Caco-2 (cell line): Measurements from ENCODE around the gene UCP2. TPM values are rescaled to one million over a fixed set of nuclear protein-coding genes. Genes with fewer than 3 reads are reported as not detected.

ENCODE experiments used
- BruUV-seq: library from RNA; stranded (reverse); fragments of 400-500 nt; replicated peaks from 2 replicates; lab custom pipeline; 2021; lab: Mats Ljungman, UMichigan
- CTCF ChIA-PET: fragments of 300-600 bp; sonication (Branson Sonifier 250); formaldehyde crosslinking; loops from one replicate; lab custom pipeline; 2022; ENCODE audit warnings: antibody characterized with exemption; lab: Charles Lee
- POLR2A ChIA-PET: fragments of 300-600 bp; sonication (Branson Sonifier 250); formaldehyde crosslinking; loops from one replicate; lab custom pipeline; 2022; ENCODE audit warnings: antibody characterized with exemption; lab: Charles Lee
- DNase-seq, 2 experiments: peaks; one replicate each; pipeline versions ENCODE4 v3.0.0 to v3.0.0-alpha.2; 2020 to 2022
- H3K27me3 ChIP-seq: replicated peaks from 2 replicates; pipeline ENCODE4 v1.6.0; 2011; ENCODE audit warnings: low read length; ENCODE audit not compliant: control insufficient read depth, insufficient read depth
- H3K36me3 ChIP-seq: 2 replicates; pipeline ENCODE4 v1.5.1; 2011; ENCODE audit warnings: low read length; ENCODE audit not compliant: control insufficient read depth, insufficient read depth
- H3K4me1 ChIP-seq: fragments of 250-450 bp; sonication (Bioruptor Pico); 2 replicates; pipeline ENCODE4 v1.5.1; 2020; ENCODE audit warnings: mild to moderate bottlenecking
- H3K4me3 ChIP-seq: 2 replicates; pipeline ENCODE4 v1.5.1; 2011; ENCODE audit warnings: low read depth, mild to moderate bottlenecking, control low read depth, low read length
- H3K9me3 ChIP-seq: fragments of 250-450 bp; sonication (Bioruptor Pico); 2 replicates; pipeline ENCODE4 v1.5.1; 2020; ENCODE audit warnings: mild to moderate bottlenecking, moderate library complexity
- H3K27ac Mint-ChIP-seq: one replicate; pipeline ENCODE4 v1.8.0; 2022; ENCODE audit warnings: mixed read lengths; ENCODE audit not compliant: unreplicated experiment
- H3K27me3 Mint-ChIP-seq: one replicate; pipeline ENCODE4 v1.8.0; 2022; ENCODE audit warnings: mixed read lengths; ENCODE audit not compliant: insufficient read depth, unreplicated experiment
- H3K36me3 Mint-ChIP-seq: one replicate; pipeline ENCODE4 v1.8.0; 2022; ENCODE audit warnings: mild to moderate bottlenecking, mixed read lengths; ENCODE audit not compliant: insufficient read depth, unreplicated experiment
- H3K4me1 Mint-ChIP-seq: one replicate; pipeline ENCODE4 v1.8.0; 2022; ENCODE audit warnings: low read depth, mixed read lengths; ENCODE audit not compliant: unreplicated experiment
- H3K4me3 Mint-ChIP-seq: one replicate; pipeline ENCODE4 v1.8.0; 2022; ENCODE audit warnings: mild to moderate bottlenecking, moderate library complexity, mixed read lengths; ENCODE audit not compliant: unreplicated experiment
- H3K9me3 Mint-ChIP-seq: one replicate; pipeline ENCODE4 v1.8.0; 2022; ENCODE audit warnings: mixed read lengths; ENCODE audit not compliant: unreplicated experiment
- intact Hi-C: fragments of 100-400 bp; cut with micrococcal nuclease; formaldehyde crosslinking; loops from one replicate; pipeline ENCODE4 v1.10.0; 2022; ENCODE audit not compliant: unreplicated experiment
- total RNA-seq: library from RNA; stranded (reverse); gene quantifications from 2 replicates; pipeline ENCODE4 v1.2.3, GENCODE V29; 2022
- TF ChIP-seq, protein P1 (sequence below), 2 experiments: fragments of 200-600 bp in 1 of 2; IDR thresholded peaks; 1 replicate in 1 of 2; 2 replicates in 1 of 2; pipeline versions ENCODE4 v1.5.1 to v1.8.0; 2011 to 2022; ENCODE audit warnings: antibody characterized with exemption in 1 of 2, control low read depth in 1 of 2, inconsistent platforms in 1 of 2, low read depth in 1 of 2, low read length in 1 of 2, mild to moderate bottlenecking in 1 of 2, moderate library complexity in 1 of 2; ENCODE audit not compliant: insufficient read depth in 1 of 2, severe bottlenecking in 1 of 2, unreplicated experiment in 1 of 2

Gene UCP2
- total RNA-seq, 1 experiment from 2014 or later = 144 TPM

DNA sequence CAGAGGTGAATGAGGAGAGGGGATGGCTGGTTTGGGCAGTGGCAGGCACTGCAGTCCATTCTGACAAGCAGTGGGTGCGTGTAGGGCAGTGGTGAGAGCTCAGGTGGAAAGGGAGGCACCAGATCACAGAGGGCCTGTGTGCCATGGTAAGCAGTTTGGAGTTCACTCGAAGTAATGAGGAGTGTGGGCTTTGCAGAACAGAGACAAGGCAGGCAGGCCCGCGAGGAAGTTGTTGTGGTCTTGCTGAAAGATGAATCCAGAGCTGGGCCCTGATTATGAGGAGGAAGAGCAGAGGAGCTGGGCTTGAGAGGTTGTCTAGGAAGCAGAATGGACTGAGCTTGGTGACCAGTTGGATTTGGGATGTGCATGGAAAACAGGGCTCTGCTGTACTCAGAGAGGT, 33.4 kb downstream of the UCP2 start:
- Mint-ChIP-seq H3K27ac (no peak overlapping the region), H3K4me1 (no peaks in the 10 kb centered on the region), H3K9me3 (peaks cover 19% of the 10 kb centered on the region), H3K4me3 (no peak overlapping the region), H3K36me3 (peaks cover 5% of the 10 kb centered on the region), H3K27me3 (no peaks in the 10 kb centered on the region)
- DNase-seq = peak in 1 of 2 experiments; percentile 37
- TF ChIP-seq, protein P1, sequence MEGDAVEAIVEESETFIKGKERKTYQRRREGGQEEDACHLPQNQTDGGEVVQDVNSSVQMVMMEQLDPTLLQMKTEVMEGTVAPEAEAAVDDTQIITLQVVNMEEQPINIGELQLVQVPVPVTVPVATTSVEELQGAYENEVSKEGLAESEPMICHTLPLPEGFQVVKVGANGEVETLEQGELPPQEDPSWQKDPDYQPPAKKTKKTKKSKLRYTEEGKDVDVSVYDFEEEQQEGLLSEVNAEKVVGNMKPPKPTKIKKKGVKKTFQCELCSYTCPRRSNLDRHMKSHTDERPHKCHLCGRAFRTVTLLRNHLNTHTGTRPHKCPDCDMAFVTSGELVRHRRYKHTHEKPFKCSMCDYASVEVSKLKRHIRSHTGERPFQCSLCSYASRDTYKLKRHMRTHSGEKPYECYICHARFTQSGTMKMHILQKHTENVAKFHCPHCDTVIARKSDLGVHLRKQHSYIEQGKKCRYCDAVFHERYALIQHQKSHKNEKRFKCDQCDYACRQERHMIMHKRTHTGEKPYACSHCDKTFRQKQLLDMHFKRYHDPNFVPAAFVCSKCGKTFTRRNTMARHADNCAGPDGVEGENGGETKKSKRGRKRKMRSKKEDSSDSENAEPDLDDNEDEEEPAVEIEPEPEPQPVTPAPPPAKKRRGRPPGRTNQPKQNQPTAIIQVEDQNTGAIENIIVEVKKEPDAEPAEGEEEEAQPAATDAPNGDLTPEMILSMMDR (IDR thresholded peaks at IDR 0.05; ENCODE audit: insufficient read depth in 1 of 2, low read depth in 1 of 2, low read length in 1 of 2, severe bottlenecking in 1 of 2, unreplicated experiment in 1 of 2) = no peak
- Histone ChIP-seq H3K36me3 (no peaks in the 10 kb centered on the region), H3K9me3 (peaks cover 3% of the 10 kb centered on the region), H3K27me3 (no peaks in the 10 kb centered on the region), H3K4me1 (no peaks in the 10 kb centered on the region), H3K4me3 (no peak overlapping the region)
- POLR2A ChIA-PET = no interaction called here
- intact Hi-C loops = no loop called here
- CTCF ChIA-PET = interaction anchor here (1.0 kb wide), 1 partner anchor 170 kb away, joined by 3 read pairs; no protein-coding TSS in a partner anchor
- BruUV-seq = no TSS peak

DNA sequence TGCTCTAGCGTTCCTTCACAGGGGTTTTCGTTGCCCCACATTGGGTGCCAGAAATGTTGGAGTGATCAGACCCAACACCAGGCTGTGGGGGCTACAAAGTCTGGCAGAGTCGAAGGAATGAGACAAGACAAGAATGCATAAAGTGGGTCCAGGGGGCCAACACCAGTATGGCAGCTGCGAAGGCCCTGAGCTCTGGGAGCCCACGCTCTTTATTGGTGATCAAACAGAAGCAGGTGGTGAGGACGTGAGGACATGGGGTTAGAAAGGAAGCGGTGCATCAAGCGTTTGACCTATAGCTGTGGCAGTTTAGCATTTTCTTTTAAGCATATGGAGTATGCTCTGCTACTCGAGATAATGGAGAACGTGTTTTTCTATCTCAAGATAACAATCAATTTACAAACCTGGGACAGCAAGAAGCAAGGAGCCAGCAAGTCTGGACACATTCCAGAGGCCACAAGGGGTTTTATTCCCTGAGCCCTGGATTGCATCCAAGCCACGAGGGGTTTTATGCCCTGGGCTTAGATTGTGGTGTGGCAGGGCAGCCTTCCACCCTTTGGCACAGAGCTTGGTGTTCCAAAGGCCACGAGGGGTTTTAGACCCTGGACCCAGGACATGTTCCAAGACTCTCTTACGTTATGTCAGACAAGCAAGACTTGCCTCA, 35.7 kb downstream of the UCP2 start:
- Mint-ChIP-seq H3K9me3 (peaks cover 21% of the 10 kb centered on the region), H3K27ac (no peak overlapping the region), H3K4me3 (no peak overlapping the region), H3K27me3 (no peaks in the 10 kb centered on the region), H3K4me1 (no peaks in the 10 kb centered on the region), H3K36me3 (peaks cover 5% of the 10 kb centered on the region)
- intact Hi-C loops = no loop called here
- H3K9me3 ChIP-seq = peaks cover 8% of the 10 kb centered on the region
- H3K4me1 ChIP-seq = no peaks in the 10 kb centered on the region
- ChIA-PET CTCF (no interaction called here), POLR2A (no interaction called here)
- H3K27me3 ChIP-seq = no peaks in the 10 kb centered on the region
- TF ChIP-seq, protein P1 (IDR thresholded peaks at IDR 0.05; ENCODE audit: insufficient read depth in 1 of 2, low read depth in 1 of 2, low read length in 1 of 2, severe bottlenecking in 1 of 2, unreplicated experiment in 1 of 2) = no peak
- no peak overlapping the region for H3K4me3 ChIP-seq
- H3K36me3 ChIP-seq = no peaks in the 10 kb centered on the region
- peak in 1 of 2 experiments; percentile 30 for DNase-seq
- no TSS peak for BruUV-seq

DNA sequence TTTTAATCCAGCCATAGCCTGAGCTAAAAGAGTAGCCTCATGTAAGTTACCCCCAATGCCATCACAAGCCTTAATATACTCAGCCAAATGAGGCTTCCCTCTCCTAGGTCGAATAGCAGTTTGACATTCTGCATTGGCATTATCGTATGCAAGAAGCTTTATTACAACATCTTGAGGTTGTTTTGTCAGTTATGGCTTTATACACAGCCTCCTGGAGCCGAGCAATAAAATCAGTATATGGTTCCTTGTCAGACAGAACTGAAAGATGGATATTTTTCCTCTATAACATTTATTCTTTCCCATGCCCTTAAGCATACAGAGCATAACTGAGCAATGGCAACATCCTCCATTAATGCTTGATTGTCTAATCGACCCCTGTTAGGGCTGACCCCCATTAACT, 37.2 kb downstream of the UCP2 start:
- no peak overlapping the region for H3K4me3 ChIP-seq
- Mint-ChIP-seq H3K4me1 (no peaks in the 10 kb centered on the region), H3K27ac (no peak overlapping the region), H3K4me3 (no peak overlapping the region), H3K27me3 (no peaks in the 10 kb centered on the region), H3K9me3 (peaks cover 36% of the 10 kb centered on the region), H3K36me3 (peaks cover 5% of the 10 kb centered on the region)
- no peaks in the 10 kb centered on the region for H3K4me1 ChIP-seq
- CTCF ChIA-PET = interaction anchor here (0.8 kb wide), 1 partner anchor 14 kb away, joined by 3 read pairs; no protein-coding TSS in a partner anchor
- no peaks in the 10 kb centered on the region for H3K27me3 ChIP-seq
- BruUV-seq = no TSS peak
- no peak for DNase-seq
- intact Hi-C loops = no loop called here
- H3K36me3 ChIP-seq = no peaks in the 10 kb centered on the region
- POLR2A ChIA-PET = no interaction called here
- TF ChIP-seq, protein P1 (IDR thresholded peaks at IDR 0.05; ENCODE audit: insufficient read depth in 1 of 2, low read depth in 1 of 2, low read length in 1 of 2, severe bottlenecking in 1 of 2, unreplicated experiment in 1 of 2) = no peak
- H3K9me3 ChIP-seq = peaks cover 22% of the 10 kb centered on the region
